HL-60 (cell line): Measurements from ENCODE around the gene NRP2.

Experiments
- CTCF ChIP-seq: IDR thresholded peaks from one replicate; pipeline ENCODE4 v1.5.1; 2011; ENCODE audit warnings: low read length, control low read depth, inconsistent platforms; ENCODE audit not compliant: insufficient read depth
- GABPA ChIP-seq: IDR thresholded peaks from 2 replicates; pipeline ENCODE4 v1.6.1; 2012; ENCODE audit warnings: low read depth
- POLR2AphosphoS5 ChIP-seq: IDR thresholded peaks from 2 replicates; pipeline ENCODE4 v1.6.1; 2012; ENCODE audit warnings: low read depth
- REST ChIP-seq: IDR thresholded peaks from 2 replicates; pipeline ENCODE4 v1.6.1; 2012; ENCODE audit warnings: low read depth; ENCODE audit not compliant: insufficient replicate concordance

- TF ChIP-seq CTCF (no peak), REST (no peak), POLR2AphosphoS5 (no peak), GABPA (no peak)
Observed at GRCh38 chr2:205717175-205717846, 35.0 kb downstream of the NRP2 start.
